IMR-90 (cell line): ENCODE measurements around the gene SLPI. TPM values are rescaled to one million over a fixed set of nuclear protein-coding genes. Genes with fewer than 3 reads are reported as not detected.

Experiments
- ATAC-seq: fragments of 200-7000 bp; cut with Tn5 transposase; 2 replicates; pipeline ENCODE4 v1.9.1; 2020; ENCODE audit warnings: low read depth, mild to moderate bottlenecking, moderate library complexity
- BruUV-seq: library from RNA; stranded (reverse); fragments of 400-500 nt; replicated peaks from 2 replicates; lab custom pipeline; 2021; lab: Mats Ljungman, UMichigan
- CTCF ChIA-PET: fragments of 300-600 bp; formaldehyde crosslinking; extraction: SDS; loops from one replicate; lab custom pipeline; 2021; ENCODE audit warnings: antibody characterized with exemption; lab: Yijun Ruan, JAX
- POLR2A ChIA-PET: fragments of 300-600 bp; sonication (Branson Sonifier 250); formaldehyde crosslinking; loops from one replicate; lab custom pipeline; 2022; ENCODE audit warnings: antibody characterized with exemption; ENCODE audit not compliant: unreplicated experiment; lab: Charles Lee
- DNase-seq: peaks from one replicate; pipeline ENCODE4 v3.0.0; 2013
- H2AFZ ChIP-seq: replicated peaks from 2 replicates; pipeline ENCODE3; 2013; ENCODE audit warnings: low read length, mild to moderate bottlenecking; ENCODE audit not compliant: poor library complexity
- H2AK5ac ChIP-seq: 2 replicates; pipeline ENCODE4 v1.6.1; 2013; ENCODE audit warnings: low read depth, low read length, inconsistent platforms
- H2AK9ac ChIP-seq: replicated peaks from 2 replicates; pipeline ENCODE3; 2013; ENCODE audit warnings: mild to moderate bottlenecking, low read depth, low read length, moderate library complexity; ENCODE audit not compliant: poor library complexity
- H2BK120ac ChIP-seq: 2 replicates; pipeline ENCODE4 v1.6.1; 2013; ENCODE audit warnings: low read depth, low read length, inconsistent platforms
- H2BK15ac ChIP-seq: 3 replicates; pipeline ENCODE4 v1.6.1; 2013; ENCODE audit warnings: low read depth, low read length, inconsistent platforms
- H2BK20ac ChIP-seq: 2 replicates; pipeline ENCODE4 v1.6.1; 2013; ENCODE audit warnings: low read depth, mild to moderate bottlenecking, inconsistent platforms, low read length, moderate library complexity
- H2BK5ac ChIP-seq: 2 replicates; pipeline ENCODE4 v1.6.1; 2013; ENCODE audit warnings: mild to moderate bottlenecking, low read depth, low read length, inconsistent platforms; ENCODE audit not compliant: poor library complexity, severe bottlenecking
- H3K14ac ChIP-seq: replicated peaks from 2 replicates; pipeline ENCODE4 v1.6.1; 2013; ENCODE audit warnings: low read depth, low read length, inconsistent platforms
- H3K18ac ChIP-seq: 2 replicates; pipeline ENCODE4 v1.6.1; 2013; ENCODE audit warnings: low read depth, low read length, control low read depth
- H3K23ac ChIP-seq: 2 replicates; pipeline ENCODE4 v1.6.1; 2013; ENCODE audit warnings: low read depth, low read length, inconsistent platforms
- H3K27ac ChIP-seq: 2 replicates; pipeline ENCODE4 v1.5.1; 2013; ENCODE audit warnings: mild to moderate bottlenecking, control low read depth, low read length; ENCODE audit not compliant: insufficient read depth
- H3K27me3 ChIP-seq: 2 replicates; pipeline ENCODE4 v1.6.1; 2013; ENCODE audit warnings: low read length; ENCODE audit not compliant: control insufficient read depth, insufficient read depth
- H3K36me3 ChIP-seq: 2 replicates; pipeline ENCODE4 v1.6.1; 2013; ENCODE audit warnings: low read length, mixed read lengths; ENCODE audit not compliant: control insufficient read depth, insufficient read depth
- H3K4ac ChIP-seq: 2 replicates; pipeline ENCODE4 v1.6.1; 2013; ENCODE audit warnings: low read depth, low read length, inconsistent platforms
- H3K4me1 ChIP-seq: 2 replicates; pipeline ENCODE4 v1.6.1; 2013; ENCODE audit warnings: low read length, mixed read lengths; ENCODE audit not compliant: control insufficient read depth, insufficient read depth
- H3K4me2 ChIP-seq: 2 replicates; pipeline ENCODE4 v1.6.1; 2013; ENCODE audit warnings: low read depth, mild to moderate bottlenecking, control low read depth, low read length, moderate library complexity
- H3K4me3 ChIP-seq: 2 replicates; pipeline ENCODE4 v1.5.1; 2013; ENCODE audit warnings: low read depth, mild to moderate bottlenecking, control low read depth, low read length, moderate library complexity; ENCODE audit not compliant: insufficient read depth
- H3K56ac ChIP-seq: 2 replicates; pipeline ENCODE4 v1.6.1; 2013; ENCODE audit warnings: low read length, inconsistent platforms; ENCODE audit not compliant: insufficient read depth; ENCODE audit errors: extremely low read depth
- H3K79me1 ChIP-seq, 2 experiments: 2 replicates each; pipeline ENCODE4 v1.6.1; 2013; ENCODE audit warnings: low read length in 2 of 2, inconsistent platforms in 1 of 2, low read depth in 1 of 2
- H3K9ac ChIP-seq: 2 replicates; pipeline ENCODE4 v1.6.1; 2013; ENCODE audit warnings: low read depth, low read length, control low read depth
- H3K9me1 ChIP-seq: 2 replicates; pipeline ENCODE4 v1.6.1; 2013; ENCODE audit warnings: low read length, inconsistent platforms; ENCODE audit not compliant: insufficient read depth
- H3K9me3 ChIP-seq: 2 replicates; pipeline ENCODE4 v1.6.1; 2013; ENCODE audit warnings: low read length; ENCODE audit not compliant: control insufficient read depth, insufficient read depth
- H4K20me1 ChIP-seq: 2 replicates; pipeline ENCODE4 v1.6.1; 2013; ENCODE audit warnings: low read length, inconsistent platforms; ENCODE audit not compliant: insufficient read depth
- H4K5ac ChIP-seq: 2 replicates; pipeline ENCODE4 v1.6.1; 2013; ENCODE audit warnings: mild to moderate bottlenecking, low read depth, low read length, control low read depth
- H4K8ac ChIP-seq, 2 experiments: 2 replicates each; pipeline ENCODE4 v1.6.1; 2013; ENCODE audit warnings: low read depth in 2 of 2, low read length in 2 of 2, control low read depth in 1 of 2, inconsistent platforms in 1 of 2
- H4K91ac ChIP-seq: 2 replicates; pipeline ENCODE4 v1.6.1; 2013; ENCODE audit warnings: low read depth, low read length, inconsistent platforms; ENCODE audit not compliant: insufficient read depth
- CHD1 ChIP-seq: IDR thresholded peaks from 2 replicates; pipeline ENCODE4 v1.6.1; 2012; ENCODE audit warnings: low read depth, low read length, improper control_type of control experiment
- WGBS, 2 experiments: methylation state at CpG; one replicate each; pipeline versions ENCODE4 v1.1.5 to v1.1.7; 2013; ENCODE audit warnings: missing lambda C conversion rate in 2 of 2; ENCODE audit not compliant: insufficient read length in 1 of 2; ENCODE audit errors: extremely low coverage in 2 of 2; 5-methylcytosine and 5-hydroxymethylcytosine counted together
- dilution Hi-C: fragments of 300-500 bp; cut with HindIII; formaldehyde crosslinking; loops from one replicate; pipeline ENCODE4 v1.14.3; 2018; ENCODE audit warnings: low sequenced_read_pairs; ENCODE audit not compliant: unreplicated experiment
- in situ Hi-C: fragments of 300-500 bp; cut with MboI; formaldehyde crosslinking; loops from 3 replicates; pipeline ENCODE4 v1.14.3; 2019; ENCODE audit warnings: low sequenced_read_pairs, inconsistent platforms, mixed read lengths
- intact Hi-C: fragments of 100-400 bp; cut with micrococcal nuclease; formaldehyde crosslinking; loops from 2 replicates; pipeline ENCODE4 v1.10.0; 2022
- polyA plus RNA-seq, 3 experiments: library from polyadenylated mRNA; depleted of rRNA; stranded (reverse); fragments of >200 nt; gene quantifications; 2 replicates each; pipeline ENCODE4 v1.2.3, GENCODE V29; 2012; ENCODE audit warnings: low replicate concordance in 1 of 3
- total RNA-seq: library from RNA; depleted of rRNA; stranded (reverse); fragments of >200 nt; gene quantifications from 2 replicates; pipeline ENCODE4 v1.2.3, GENCODE V29; 2012

The SLPI gene
- total and polyA plus RNA-seq, 2 of the 4 experiments (the other 2 are of a cell fraction) = not detected

DNA sequence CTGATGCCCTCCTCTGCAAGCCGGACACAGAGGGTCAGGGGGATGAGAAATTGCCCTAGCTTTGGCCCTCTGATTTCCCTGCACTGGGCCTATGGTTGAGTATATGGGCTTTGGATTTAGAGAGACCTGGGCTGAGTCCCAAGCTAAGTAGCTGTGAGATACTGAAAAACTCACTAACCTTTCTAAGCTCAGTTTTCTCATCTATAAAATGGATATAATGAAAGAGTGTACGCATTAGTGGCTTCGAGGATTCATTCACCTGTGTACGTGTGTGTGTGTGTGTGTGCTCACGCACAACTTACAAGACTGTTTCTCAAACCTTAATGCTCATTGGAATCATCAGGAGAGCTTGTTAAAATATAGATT, 39.6 kb upstream of the SLPI start:
- H3K14ac ChIP-seq = no peak overlapping the region
- dilution Hi-C loops = no loop called here
- H3K79me1 ChIP-seq = no peaks in the 10 kb centered on the region
- H4K5ac ChIP-seq = no peak overlapping the region
- H3K23ac ChIP-seq = no peak overlapping the region
- no peaks in the 10 kb centered on the region for H3K36me3 ChIP-seq
- DNase-seq = no peak
- no peak overlapping the region for H2BK20ac ChIP-seq
- H3K4ac ChIP-seq = no peak overlapping the region
- no peak overlapping the region for H2BK120ac ChIP-seq
- ChIA-PET POLR2A (interaction anchor here (0.8 kb wide), 1 partner anchor 8 kb away, joined by 3 read pairs; no protein-coding TSS in a partner anchor), CTCF (interaction anchor here (0.6 to 1.8 kb wide), 19 partner anchors 8 to 352 kb away, joined by 3 to 12 read pairs (median 4); partner anchors contain the start of genes SEMG1 and SYS1)
- H3K18ac ChIP-seq = no peak overlapping the region
- peak overlapping the region; percentile 29; the same call in 1 of the 2 replicates for H3K4me2 ChIP-seq
- H4K91ac ChIP-seq = no peak overlapping the region
- ATAC-seq = no peak
- peak overlapping the region; percentile 96 for H2AFZ ChIP-seq
- no peak overlapping the region for H3K27ac ChIP-seq
- H3K9me3 ChIP-seq = no peaks in the 10 kb centered on the region; the same call in 1 of the 2 replicates
- no peak overlapping the region for H3K56ac ChIP-seq
- H3K9ac ChIP-seq = no peak overlapping the region
- no peak overlapping the region for H2AK5ac ChIP-seq
- no CpG with 5 or more reads among the region's 5 CpGs for WGBS, 2 experiments
- no peak overlapping the region for H3K4me3 ChIP-seq
- no peaks in the 10 kb centered on the region for H3K4me1 ChIP-seq
- H2BK15ac ChIP-seq = no peak overlapping the region
- H2BK5ac ChIP-seq = no peak overlapping the region
- BruUV-seq = no TSS peak
- no peak overlapping the region for H2AK9ac ChIP-seq
- in situ Hi-C loops = loop anchor here (25.0 kb wide), 1 partner anchor 182 kb away; the partner anchor contains the start of genes KCNS1, WFDC12 and WFDC5
- intact Hi-C loops = loop anchor here (5.0 kb wide), 1 partner anchor 547 kb away; the partner anchor contains the start of gene KCNK15
- H4K20me1 ChIP-seq = no peaks in the 10 kb centered on the region
- peaks cover 13% of the 10 kb centered on the region for H3K27me3 ChIP-seq
- no peaks in the 10 kb centered on the region for H3K9me1 ChIP-seq
- no peak overlapping the region for H4K8ac ChIP-seq
- no peak for TF ChIP-seq CHD1
